SK-N-MC (cell line): ENCODE results near the gene UBE2L6.
"Not testable (repeated sequence)": the region's sequence is repeated elsewhere in the genome, so short reads cannot be mapped to it uniquely, and the experiment has no call there.

ENCODE experiments used
- DNase-seq: peaks from one replicate; pipeline ENCODE4 v3.0.0-alpha.2; 2011; ENCODE audit warnings: low read depth, low spot score
- H3K27ac ChIP-seq: fragments of 200-600 bp; sonication (generic); 2 replicates; pipeline ENCODE4 v1.5.1; 2016; ENCODE audit warnings: mixed run types
- H3K36me3 ChIP-seq: fragments of 200-600 bp; sonication (generic); 2 replicates; pipeline ENCODE4 v1.6.1; 2017; ENCODE audit warnings: antibody characterized with exemption, low read length, mixed read lengths; ENCODE audit not compliant: insufficient read depth
- H3K4me3 ChIP-seq: fragments of 200-600 bp; sonication (generic); 2 replicates; pipeline ENCODE4 v1.5.1; 2016
- H3K9ac ChIP-seq: fragments of 200-600 bp; sonication (generic); 2 replicates; pipeline ENCODE4 v1.8.0; 2017; ENCODE audit warnings: mixed run types, mixed read lengths; ENCODE audit not compliant: insufficient read length
- H3K9me3 ChIP-seq: fragments of 200-600 bp; sonication (generic); 2 replicates; pipeline ENCODE4 v1.6.1; 2017; ENCODE audit warnings: low read depth, mild to moderate bottlenecking, antibody characterized with exemption, low read length, moderate library complexity, mixed read lengths
- EZH2 ChIP-seq: fragments of 200-600 bp; sonication (generic); IDR thresholded peaks from one replicate; pipeline ENCODE4 v1.6.1; 2017; ENCODE audit warnings: antibody characterized with exemption
- FOXP2 ChIP-seq: optimal IDR thresholded peaks from 2 replicates; pipeline ENCODE3; 2011; ENCODE audit warnings: mild to moderate bottlenecking, moderate library complexity; ENCODE audit not compliant: insufficient read depth; ENCODE audit errors: extremely low read length, control extremely low read depth
- POLR2AphosphoS5 ChIP-seq: IDR thresholded peaks from 2 replicates; pipeline ENCODE4 v1.6.1; 2012; ENCODE audit warnings: mild to moderate bottlenecking, low read depth, low read length, borderline replicate concordance

The UBE2L6 gene

GRCh38 chr11:57542582-57542981, 24.9 kb downstream of the UBE2L6 start:
- TF ChIP-seq FOXP2 (no peak), EZH2 (no peak), POLR2AphosphoS5 (no peak)
- Histone ChIP-seq H3K36me3 (no peaks in the 10 kb centered on the region), H3K4me3 (no peak overlapping the region), H3K9me3 (no peaks in the 10 kb centered on the region), H3K9ac (no peak overlapping the region), H3K27ac (no peak overlapping the region)
- no peak for DNase-seq

GRCh38 chr11:57541169-57541568, 26.3 kb downstream of the UBE2L6 start:
- Histone ChIP-seq H3K36me3 (no peaks in the 10 kb centered on the region), H3K4me3 (no peak overlapping the region), H3K9me3 (no peaks in the 10 kb centered on the region), H3K27ac (no peak overlapping the region), H3K9ac (no peak overlapping the region)
- DNase-seq, result no peak
- no peak for TF ChIP-seq EZH2

GRCh38 chr11:57539342-57539741, 28.1 kb downstream of the UBE2L6 start:
- DNase-seq, result no peak
- no peaks in the 10 kb centered on the region for H3K9me3 ChIP-seq
- H3K36me3 ChIP-seq, result no peaks in the 10 kb centered on the region
- no peak overlapping the region for H3K27ac ChIP-seq
- TF ChIP-seq POLR2AphosphoS5 (no peak), EZH2 (no peak), FOXP2 (no peak)
- no peak overlapping the region for H3K9ac ChIP-seq
- H3K4me3 ChIP-seq, result no peak overlapping the region

- H3K4me3 ChIP-seq, result no peak within 1 kb of the TSS
- H3K27ac ChIP-seq, result no peak within 1 kb of the TSS
- H3K9ac ChIP-seq, result no peak within 1 kb of the TSS
- DNase-seq, result no peak
- H3K9me3 ChIP-seq, result no peaks in the 10 kb centered on the region
- TF ChIP-seq EZH2, result no peak
- no peak for TF ChIP-seq FOXP2
- no peak for TF ChIP-seq POLR2AphosphoS5
- H3K36me3 ChIP-seq, result no peaks in the 10 kb centered on the region
Measured at GRCh38 chr11:57536947-57537619, 30.4 kb downstream of the UBE2L6 start, which contains the start of gene SMTNL1. Gene SMTNL1, plus strand, starts transcription at chr11:57537595. Its CDS starts 5,048 bp downstream, at chr11:57542643.

- not testable (repeated sequence) for H3K36me3 ChIP-seq, DNase-seq
Measured at GRCh38 chr11:57534449-57534848, 33.0 kb downstream of the UBE2L6 start.

GRCh38 chr11:57530596-57531507, 36.6 kb downstream of the UBE2L6 start, which contains the start of gene TIMM10:
Gene TIMM10, minus strand, starts transcription at chr11:57530754. Its CDS starts 565 bp downstream, at chr11:57530189.
- no peak for TF ChIP-seq EZH2
- TF ChIP-seq POLR2AphosphoS5, result peak; percentile 72
- H3K27ac ChIP-seq, result peak within 1 kb of the TSS; percentile 37; the same call in 1 of the 2 replicates
- H3K9ac ChIP-seq, result peak within 1 kb of the TSS; percentile 96
- peak; percentile 92 for DNase-seq
- H3K36me3 ChIP-seq, result peaks cover 13% of the 10 kb centered on the region
- H3K4me3 ChIP-seq, result peak within 1 kb of the TSS; percentile 94
- no peaks in the 10 kb centered on the region for H3K9me3 ChIP-seq

More at GRCh38 chr11:57534449-57534848, 33.0 kb downstream of the UBE2L6 start:
- not testable (repeated sequence) for H3K4me3 ChIP-seq, H3K27ac ChIP-seq, H3K9ac ChIP-seq, H3K9me3 ChIP-seq

GRCh38 chr11:57530215-57530595, 37.3 kb downstream of the UBE2L6 start:
- TF ChIP-seq FOXP2, result no peak
- no peak for TF ChIP-seq EZH2
- no peak for TF ChIP-seq POLR2AphosphoS5
- Histone ChIP-seq H3K9me3 (no peaks in the 10 kb centered on the region), H3K36me3 (peaks cover 13% of the 10 kb centered on the region), H3K4me3 (peak overlapping the region; percentile 94), H3K9ac (peak overlapping the region; percentile 96), H3K27ac (peak overlapping the region; percentile 37; the same call in 1 of the 2 replicates)
- no peak for DNase-seq

- Histone ChIP-seq H3K27ac (no peak overlapping the region), H3K4me3 (no peak overlapping the region), H3K36me3 (peaks cover 13% of the 10 kb centered on the region), H3K9ac (no peak overlapping the region), H3K9me3 (no peaks in the 10 kb centered on the region)
- TF ChIP-seq FOXP2 (no peak), POLR2AphosphoS5 (no peak), EZH2 (no peak)
- no peak for DNase-seq
Measured at GRCh38 chr11:57529012-57529411, 38.5 kb downstream of the UBE2L6 start.
